ENCODE measurements around the gene RAX2. TPM values are rescaled to one million over a fixed set of nuclear protein-coding genes. Genes with fewer than 3 reads are reported as not detected.
"Not testable (repeated sequence)": the region's sequence is repeated elsewhere in the genome, so short reads cannot be mapped to it uniquely, and the experiment has no call there.

The RAX2 gene
- polyA plus RNA-seq, 4 donors: 0.06 TPM; not detected in 3

DNA sequence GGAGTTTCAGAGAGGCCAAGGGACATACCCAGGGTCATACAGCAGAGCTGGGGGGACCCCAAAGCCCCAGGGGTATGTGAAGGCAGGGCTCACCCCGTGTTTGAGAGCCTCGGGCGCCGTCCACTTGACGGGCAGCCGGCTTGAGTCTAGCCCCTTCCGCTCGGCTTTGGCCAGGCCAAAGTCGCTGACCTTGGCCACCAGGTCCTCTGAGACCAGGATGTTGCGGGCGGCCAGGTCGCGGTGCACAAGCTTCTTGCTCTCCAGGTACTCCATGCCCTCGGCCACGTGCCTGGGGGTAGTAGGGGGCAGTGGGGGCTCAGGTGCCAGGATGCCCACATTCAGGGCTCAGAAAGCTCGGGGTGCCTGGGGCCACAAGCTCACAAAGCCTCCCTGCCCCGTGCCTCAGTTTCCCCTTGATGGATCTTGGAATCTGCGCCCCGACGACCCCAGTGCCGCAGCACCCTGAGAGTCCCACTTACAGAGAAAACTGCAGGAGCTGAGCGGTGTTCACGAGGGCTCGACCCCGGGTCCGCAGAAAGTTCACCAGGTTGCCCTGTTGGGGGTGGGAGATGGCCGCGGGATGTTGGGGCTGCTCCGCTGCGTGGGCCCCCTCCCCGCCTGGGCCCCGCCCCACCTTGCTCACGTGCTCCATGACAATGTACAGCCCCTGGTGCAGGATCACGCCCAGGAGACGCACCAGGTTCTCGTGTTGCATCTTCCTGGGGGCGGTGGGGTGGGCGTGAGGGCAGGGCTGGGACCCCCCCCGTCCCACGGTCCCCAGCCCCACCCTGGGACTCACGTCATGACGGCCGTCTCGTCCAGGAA, 7.1 kb upstream of the RAX2 start:
- DNase-seq (ENCODE audit: low read depth in 4 of 4, low spot score in 2 of 4): no peak

DNA sequence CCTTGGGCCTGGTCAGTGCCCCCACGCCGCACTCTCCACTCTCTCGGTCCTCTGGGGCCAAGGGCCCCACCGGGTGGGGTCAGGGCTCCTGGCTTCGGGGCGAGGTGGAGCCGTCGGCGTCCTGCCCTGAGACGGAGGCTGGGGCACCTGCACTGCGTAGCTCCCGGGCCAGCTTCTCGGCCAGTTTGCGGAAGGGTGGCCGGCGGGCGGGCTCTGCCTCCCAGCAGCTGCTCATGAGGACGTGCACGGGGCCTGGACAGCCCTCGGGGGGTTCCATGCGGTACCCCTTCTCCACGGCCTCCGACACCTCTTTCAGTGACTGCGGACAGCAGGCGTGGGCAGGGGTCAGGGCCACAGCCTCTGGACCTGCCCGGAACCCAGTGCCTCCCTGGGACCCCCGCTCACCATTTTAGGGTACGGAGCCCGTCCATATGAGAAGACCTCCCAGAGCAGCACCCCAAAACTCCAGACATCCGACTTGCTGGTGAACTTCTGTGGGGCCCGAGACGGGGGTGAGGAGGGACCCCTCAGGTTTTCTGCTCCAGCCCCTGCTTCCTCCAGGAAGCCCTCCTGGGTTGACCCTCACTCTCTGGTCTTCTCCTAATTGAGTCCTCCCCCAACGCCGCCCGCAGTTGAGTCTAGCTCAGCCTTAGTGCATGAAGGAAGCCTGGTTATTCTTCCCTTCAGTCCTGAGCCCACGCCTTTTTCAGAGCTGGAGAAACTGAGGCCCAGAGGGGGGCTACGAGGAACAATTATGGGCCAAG, 6.3 kb upstream of the RAX2 start:
- DNase-seq (ENCODE audit: low read depth in 4 of 4, low spot score in 2 of 4): no peak

DNA sequence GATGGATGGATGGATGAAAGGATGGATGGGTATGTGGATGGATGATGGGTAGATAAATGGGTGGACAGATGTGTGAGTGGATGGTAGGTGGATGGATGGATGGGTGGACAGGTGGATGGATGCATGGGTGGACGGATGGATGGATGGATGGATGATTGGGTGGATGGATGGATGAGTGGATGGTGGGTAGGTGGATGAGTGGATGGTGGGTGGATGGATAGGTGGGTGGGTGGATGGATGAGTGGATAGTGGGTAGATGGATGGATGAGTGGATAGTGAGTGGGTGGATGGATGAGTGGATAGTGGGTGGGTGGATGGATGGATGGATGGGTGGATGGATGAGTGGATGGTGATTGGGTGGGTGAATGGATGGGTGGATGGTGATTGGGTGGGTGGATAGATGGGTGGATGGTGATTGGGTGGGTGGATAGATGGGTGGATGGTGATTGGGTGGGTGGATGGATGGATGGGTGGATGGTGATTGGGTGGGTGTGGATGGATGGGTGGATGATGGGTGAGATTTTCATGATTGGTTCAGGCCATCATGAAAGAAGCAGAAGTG, 4.5 kb upstream of the RAX2 start:
- no peak for DNase-seq (ENCODE audit: low read depth in 4 of 4, low spot score in 2 of 4)

DNA sequence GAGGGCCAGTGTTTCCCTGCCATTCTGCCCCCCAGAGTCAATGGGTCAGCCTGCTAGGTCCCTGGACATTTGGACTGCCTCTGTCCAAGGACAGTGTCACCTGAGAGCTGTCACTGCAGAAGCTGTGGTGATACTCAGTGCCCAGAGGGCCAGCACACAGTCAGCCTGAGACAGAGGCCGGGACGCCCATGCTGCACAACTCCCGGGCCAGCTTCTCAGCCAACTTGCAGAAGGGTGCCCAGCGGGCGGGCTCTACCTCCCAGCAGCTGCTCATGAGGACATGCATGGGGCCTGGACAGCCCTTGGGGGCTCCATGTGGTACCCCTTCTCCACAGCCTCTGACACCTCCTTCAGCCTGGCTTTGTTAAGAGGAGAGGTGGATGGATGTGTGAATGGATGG, 3.8 kb upstream of the RAX2 start:
- no peak for DNase-seq (ENCODE audit: low read depth in 4 of 4, low spot score in 2 of 4)

DNA sequence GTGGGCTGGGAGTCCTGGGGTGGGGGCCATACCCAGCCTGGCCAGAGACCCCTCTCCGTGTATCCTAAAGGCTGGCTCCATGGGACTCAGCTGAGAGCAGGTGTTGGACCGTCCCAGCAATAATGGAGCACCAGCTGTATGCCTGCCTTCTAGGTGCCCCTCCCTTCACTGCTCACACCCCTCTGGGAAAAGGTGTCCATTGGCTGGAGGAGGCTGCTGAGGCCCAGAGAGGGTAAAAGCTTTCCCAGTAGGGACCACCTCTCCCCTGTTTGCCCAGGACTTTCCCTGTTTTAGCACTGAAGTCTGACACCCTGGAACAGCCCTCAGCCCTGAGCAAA, 3.3 kb upstream of the RAX2 start:
- DNase-seq (ENCODE audit: low read depth in 4 of 4, low spot score in 2 of 4): no peak

DNA sequence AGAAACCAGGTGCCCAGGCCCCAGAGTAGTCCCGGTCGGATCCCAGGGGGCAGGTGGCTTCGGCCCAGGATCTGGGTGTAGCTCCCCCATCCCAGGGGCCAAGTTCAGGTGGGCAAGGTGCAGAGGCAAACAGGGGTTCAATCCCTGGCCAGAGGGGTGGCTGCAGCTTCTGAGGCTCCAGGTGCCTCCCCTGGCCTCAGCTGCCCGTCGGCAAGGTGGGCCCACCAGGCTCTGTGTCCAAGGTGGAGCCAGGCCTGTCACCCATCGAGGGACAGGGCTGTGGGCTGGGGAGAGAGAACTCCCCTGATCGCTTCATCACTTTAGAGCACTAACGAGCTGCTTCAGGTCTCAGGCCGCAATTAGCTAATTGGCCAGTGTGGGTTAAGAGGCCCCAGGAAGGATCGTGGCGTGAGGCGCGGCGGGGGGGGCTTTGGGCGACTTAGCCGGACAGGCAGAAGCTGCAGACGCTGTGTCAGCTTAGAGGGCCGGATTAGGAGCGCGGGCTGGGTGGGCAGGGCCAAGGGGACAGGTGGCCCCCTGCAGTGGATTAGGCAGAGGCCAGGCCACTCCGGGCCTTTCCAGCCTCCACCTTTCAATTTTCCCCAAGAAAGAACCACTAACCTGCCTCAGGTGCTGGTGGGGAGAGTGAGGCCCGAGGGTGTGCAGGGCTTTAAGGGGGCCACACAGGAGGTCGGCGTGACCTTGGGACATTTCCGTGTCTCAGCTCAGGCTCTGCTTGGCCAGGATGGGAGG, 2.8 kb upstream of the RAX2 start:
- DNase-seq (ENCODE audit: low read depth in 4 of 4, low spot score in 2 of 4): no peak

DNA sequence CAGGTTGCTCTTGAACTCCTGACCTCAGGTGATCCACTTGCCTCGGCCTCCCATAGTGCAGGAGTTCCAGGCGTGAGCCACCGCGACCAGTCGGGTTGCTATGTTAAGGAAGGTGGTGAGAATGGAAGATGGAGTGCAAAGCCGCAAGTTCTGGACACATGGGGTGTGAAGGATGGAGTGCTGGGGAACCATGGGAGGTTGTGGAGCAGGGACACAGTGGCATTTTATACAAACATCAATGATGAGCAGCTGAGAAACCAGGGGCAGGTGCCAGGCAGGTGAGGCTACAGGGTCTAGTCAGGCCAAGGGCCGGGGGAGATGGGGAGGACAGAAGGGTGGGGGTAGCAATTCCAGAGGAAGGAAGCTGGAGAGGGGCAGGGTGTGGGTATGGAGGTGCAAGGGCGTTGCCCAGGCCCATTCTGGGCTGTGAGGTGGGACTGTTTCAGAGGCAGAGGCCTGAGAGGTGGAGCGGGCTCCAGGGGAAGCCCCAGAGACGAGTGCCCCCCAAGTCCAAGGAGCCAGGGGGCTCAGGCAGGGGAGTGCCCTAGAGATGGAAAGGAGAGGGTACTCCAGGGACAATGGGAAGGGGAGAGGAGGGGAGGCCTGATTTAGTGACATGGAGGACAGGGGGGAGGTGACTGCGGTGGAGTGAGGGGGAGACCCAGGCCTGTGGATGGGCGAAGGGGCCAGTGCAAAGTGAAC, 1.9 kb upstream of the RAX2 start:
- no peak for DNase-seq (ENCODE audit: low read depth in 4 of 4, low spot score in 2 of 4)

DNA sequence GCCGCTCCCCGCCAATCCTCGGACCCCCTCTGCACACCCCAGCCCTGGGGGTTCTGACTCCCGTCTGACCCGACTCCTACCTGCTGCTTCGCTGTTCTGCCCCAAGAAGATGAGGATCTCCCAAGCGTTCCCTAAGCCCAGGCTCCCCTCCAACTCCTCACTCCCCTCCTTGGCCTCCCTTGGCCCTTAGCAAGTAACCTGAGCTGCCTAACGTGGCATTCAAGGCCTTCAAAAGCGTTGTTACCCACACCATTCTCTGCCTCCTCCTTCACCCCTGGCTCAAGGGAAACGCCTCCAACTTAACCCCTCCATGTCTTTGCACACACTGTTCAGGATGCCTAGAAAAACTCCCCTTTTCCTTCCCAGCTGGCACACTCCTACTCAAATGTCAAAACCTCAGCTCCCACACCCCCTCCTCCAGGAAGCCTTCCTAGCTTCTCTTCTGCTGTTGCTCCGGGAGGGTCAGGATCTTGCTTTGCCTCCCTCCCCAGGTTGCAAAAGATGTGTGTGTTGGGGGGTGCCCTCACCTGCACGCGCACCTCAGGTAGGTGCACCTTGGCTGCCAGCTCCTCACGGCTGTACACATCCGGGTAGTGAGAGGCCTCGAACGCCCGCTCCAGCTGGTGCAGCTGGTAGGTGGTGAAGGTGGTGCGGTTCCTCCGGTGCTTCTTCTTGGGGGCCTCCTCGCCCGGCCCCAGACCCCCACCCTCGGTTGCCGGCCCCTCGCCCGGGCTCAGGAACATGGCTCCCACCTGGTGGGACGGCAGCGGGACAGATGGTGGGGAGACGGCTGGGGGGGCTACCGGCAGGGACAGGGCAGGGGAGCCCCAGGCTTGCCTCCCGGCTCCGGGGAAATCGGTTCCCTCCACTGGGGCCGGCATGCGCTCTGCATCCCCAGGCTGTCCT, 775 bp downstream of the RAX2 start:
- DNase-seq (ENCODE audit: low read depth in 4 of 4, low spot score in 2 of 4): no peak

DNA sequence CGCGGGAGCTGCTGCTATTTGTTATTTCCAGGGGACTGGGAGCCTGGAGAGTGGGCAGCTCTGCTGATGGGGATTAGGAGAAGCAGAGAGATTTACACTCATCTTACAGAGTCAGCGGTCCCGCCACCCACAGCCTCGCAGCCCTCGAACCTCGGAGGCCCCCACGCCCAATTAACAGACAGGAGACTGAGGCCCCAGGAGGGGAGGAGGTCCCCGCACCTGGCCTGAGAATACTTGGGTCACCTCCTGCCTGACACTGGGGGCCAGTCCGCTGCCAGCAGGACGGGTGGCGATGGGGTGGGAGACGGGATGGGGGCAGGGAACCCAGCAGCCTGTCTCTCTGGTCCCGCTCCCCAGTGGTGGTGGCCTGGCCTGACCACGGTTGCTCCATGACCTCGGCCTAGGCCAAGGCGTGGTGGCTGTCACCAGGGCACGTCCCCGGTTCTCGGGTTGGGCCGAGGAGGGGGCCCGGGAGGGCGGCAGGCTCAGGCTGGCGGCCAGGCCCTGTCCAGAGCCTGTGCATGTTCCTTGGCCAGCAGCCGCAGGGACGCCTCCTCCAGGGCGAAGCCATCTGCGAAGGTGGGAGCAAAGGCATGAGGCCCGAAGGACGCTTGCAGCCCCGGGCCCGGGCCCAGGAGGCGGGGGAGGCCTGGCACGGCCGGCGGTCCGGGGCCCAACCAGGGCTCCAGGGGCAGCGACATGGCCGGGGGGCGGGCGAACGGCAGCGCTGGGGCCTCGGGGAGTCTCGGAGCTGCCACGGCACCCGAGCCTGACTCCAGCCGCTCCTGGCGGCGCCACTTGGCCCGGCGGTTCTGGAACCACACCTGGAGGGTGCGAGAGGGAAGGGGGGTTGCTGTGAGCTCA, 1.7 kb downstream of the RAX2 start:
- DNase-seq (ENCODE audit: low read depth in 4 of 4, low spot score in 2 of 4): no peak

DNA sequence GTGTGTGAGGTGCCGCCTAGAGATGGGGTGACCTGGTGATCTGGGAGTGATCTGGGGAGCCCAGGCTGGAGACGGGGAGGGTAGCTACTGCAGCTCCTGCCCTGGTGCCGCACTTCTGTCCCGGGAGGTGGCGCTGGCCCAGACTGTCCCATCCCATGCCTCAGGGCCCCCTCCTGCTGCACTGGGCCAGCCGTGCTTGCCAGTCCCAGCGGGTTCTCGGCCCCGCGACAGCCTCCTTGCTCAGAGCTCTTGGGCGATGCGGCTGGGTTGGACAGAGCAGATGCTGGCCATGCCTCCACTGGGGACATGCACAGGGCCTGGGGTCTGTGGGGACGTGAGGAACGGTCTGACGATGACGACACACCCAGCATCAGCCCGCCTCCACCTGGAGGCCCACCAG, 2.5 kb downstream of the RAX2 start:
- DNase-seq (ENCODE audit: low read depth in 4 of 4, low spot score in 2 of 4): no peak

DNA sequence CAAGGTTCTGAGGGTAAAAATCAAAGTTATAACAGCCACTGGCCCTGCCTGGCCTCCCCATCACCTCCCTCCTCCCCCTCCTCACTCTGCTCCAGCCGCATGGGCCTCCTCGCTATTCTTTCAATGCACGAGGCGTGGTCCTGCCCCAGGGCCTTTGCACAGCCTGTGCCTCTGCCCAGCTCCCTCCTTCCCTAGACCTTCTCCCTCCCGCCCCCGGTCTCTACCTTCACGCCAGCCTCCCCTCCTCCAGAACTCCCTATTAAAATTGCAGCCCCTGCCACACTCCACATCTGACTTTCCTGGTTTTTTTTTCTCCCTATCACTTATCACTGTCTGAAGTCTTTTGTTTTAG, 3.3 kb downstream of the RAX2 start:
- DNase-seq (ENCODE audit: low read depth in 4 of 4, low spot score in 2 of 4): no peak

DNA sequence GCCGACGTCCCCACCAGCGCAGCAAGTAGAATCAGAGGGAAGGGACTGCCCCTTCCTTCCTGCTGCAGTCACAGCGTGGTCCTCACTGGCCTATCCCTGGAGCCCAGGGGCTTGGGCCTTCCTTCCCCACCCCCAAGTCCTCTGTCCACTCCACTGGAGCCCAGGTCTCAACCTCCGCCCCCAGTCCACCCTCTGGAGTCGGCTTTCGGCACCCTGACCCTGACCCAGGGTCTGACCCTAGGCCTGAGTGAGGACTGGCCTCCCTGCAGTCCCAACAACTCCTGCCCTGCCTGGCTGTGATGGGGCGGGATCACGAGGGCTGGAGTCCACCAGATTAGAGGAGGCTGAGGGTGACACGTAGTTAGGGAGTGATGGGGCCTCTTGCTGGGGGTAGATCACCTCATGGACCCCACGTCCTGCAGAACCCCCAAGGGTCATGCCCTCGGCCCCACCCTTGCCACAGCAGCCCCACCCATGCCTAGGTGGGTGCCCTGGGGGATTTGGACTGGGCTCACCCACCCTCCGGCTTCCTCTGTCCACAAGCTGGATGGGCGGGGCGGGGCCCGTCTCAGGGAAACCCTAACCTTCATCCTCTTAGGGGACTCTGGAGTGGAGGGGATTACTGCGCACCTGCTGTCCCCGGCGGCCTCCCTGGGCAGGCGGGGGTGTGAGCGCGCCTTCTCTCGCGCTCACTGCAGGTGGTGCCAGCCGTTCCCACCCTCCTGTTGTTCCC, 3.8 kb downstream of the RAX2 start:
- no peak for DNase-seq (ENCODE audit: low read depth in 4 of 4, low spot score in 2 of 4)

DNA sequence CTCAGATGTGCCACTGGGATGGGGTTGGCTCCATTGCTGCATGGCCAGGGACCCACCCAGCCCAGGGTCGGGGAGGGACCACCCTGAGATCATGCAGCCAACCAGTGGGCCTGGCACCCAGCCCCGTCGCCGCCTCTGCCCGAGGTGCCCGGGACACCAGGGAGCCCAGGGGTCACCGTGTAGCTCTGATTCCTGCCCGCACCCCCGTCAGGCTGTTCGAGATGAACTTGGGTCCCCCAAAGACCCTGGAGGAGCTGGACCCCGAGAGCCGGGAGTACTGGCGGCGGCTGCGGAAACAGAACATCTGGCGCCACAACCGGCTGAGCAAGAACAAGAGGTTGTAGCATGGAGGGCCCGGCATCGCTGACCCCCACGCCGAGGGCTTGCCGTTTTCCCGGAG, 5.0 kb downstream of the RAX2 start:
- DNase-seq (ENCODE audit: low read depth in 4 of 4, low spot score in 2 of 4): no peak

DNA sequence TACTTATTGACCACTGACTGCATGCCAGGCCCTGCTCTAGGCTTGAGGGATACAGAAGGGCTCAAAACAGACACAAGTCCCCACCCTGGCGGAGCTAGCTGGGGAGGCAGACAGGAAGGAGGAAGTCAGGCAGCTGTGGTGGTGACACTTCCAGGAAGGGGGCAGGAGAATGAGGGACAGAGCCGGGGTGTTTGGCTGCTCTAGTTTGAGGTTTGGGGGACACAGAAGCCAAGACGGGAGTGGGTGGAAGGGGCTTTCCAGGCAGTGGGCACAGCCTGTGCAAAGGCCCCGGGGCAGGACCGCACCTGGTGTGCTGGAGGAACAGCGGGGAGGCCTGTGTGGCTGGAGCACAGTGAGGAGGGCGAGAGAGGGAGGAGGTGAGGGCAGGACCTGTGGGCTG, 5.5 kb downstream of the RAX2 start:
- no peak for DNase-seq (ENCODE audit: low read depth in 4 of 4, low spot score in 2 of 4)

DNA sequence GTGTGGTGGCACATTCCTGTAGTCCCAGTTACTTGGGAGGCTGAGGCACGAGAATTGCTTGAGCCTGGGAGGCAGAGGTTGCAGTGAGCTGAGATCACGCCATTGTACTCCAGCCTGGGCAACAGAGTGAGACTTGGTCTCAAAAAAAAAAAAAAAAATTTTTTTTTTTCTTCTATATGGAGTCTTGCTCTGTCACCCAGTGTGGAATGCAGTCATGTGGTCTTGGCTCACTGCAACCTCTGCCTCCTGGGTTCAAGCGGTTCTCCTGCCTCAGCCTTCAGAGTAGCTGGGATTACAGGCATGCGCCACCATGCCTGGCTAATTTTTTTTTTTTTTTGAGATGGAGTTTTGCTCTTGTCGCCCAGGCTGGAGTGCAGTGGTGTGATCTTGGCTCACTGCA, 6.3 kb downstream of the RAX2 start:
- DNase-seq (ENCODE audit: low read depth in 4 of 4, low spot score in 2 of 4): not testable (repeated sequence)

DNA sequence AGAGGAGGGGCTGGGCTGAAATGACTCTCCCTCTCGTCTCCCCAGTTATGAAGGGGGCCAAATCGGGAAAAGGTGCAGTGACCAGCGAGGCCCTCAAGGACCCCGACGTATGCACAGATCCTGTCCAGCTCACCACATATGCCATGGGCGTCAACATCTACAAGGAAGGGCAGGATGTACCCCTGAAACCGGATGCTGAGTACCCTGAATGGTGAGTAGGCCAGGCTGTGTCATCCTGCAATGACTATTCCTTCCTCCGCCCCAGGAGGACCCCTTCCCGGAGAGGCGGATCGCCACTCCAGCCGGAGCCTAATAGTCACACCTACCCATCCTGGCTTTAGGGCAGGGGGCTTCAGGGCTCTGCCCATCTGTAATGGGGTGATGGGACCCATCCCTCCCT, 6.9 kb downstream of the RAX2 start:
- no peak for DNase-seq (ENCODE audit: low read depth in 4 of 4, low spot score in 2 of 4)

DNA sequence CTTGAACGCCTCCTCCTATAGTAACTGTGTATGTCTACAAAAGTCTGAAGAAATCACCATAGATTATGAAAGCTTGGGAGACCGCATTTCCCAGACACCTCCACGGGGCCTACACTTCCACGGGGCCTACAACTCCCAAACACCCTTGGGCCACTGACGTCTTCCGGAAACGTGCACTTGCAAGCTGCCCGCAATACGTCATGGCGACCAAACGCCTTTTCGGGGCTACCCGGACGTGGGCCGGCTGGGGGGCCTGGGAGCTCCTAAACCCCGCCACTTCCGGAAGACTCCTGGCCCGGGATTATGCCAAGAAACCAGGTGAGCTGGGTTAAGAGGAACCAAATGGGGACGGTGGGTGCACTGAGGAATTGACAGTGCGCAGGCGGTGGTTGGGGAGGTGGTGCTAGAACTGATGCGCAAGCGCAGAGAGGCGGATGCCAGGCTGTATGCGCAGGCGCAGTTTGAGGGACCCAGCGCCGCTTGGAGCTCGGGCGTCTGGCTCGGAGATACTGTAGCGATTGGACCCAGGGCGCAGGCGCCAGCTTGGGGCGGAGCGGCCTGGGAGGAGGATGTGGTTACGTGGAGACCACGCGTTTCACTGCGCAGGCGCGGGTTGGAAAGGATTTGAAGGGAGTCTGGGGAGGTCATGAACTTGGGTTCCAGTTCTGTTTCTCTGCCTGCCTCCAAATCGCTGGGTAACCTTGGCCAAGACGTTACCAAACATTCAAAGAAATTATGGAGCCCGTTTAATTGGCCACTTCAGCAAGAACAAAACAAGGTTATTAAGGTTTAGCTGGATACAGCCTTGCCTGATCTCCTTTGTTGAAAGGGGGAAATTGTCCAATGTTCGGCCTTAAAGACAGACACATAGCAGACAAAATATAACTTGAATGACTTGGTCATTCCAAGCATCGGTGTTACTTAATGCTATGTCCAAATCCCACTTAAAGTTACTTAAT, 9.2 kb downstream of the RAX2 start, which contains the start of gene MRPL54:
Gene MRPL54 (plus strand): TSS at position 182 of the 959 bp plus-strand sequence. CDS start 19 bp downstream, at position 201.
- DNase-seq (ENCODE audit: low read depth in 4 of 4, low spot score in 2 of 4): peak; percentile 99 to 100 (median 99)
